HG03025 (cell line): ENCODE measurements around the gene ZNF442.
"Not testable (repeated sequence)": the region's sequence is repeated elsewhere in the genome, so short reads cannot be mapped to it uniquely, and the experiment has no call there.

Experiments
- ATAC-seq: cut with Tn5 transposase; IDR thresholded peaks from one replicate; pipeline ENCODE4 v1.9.1; 2021; ENCODE audit warnings: mild to moderate bottlenecking, moderate library complexity; ENCODE audit not compliant: unreplicated experiment, low FRiP score

The ZNF442 gene

DNA sequence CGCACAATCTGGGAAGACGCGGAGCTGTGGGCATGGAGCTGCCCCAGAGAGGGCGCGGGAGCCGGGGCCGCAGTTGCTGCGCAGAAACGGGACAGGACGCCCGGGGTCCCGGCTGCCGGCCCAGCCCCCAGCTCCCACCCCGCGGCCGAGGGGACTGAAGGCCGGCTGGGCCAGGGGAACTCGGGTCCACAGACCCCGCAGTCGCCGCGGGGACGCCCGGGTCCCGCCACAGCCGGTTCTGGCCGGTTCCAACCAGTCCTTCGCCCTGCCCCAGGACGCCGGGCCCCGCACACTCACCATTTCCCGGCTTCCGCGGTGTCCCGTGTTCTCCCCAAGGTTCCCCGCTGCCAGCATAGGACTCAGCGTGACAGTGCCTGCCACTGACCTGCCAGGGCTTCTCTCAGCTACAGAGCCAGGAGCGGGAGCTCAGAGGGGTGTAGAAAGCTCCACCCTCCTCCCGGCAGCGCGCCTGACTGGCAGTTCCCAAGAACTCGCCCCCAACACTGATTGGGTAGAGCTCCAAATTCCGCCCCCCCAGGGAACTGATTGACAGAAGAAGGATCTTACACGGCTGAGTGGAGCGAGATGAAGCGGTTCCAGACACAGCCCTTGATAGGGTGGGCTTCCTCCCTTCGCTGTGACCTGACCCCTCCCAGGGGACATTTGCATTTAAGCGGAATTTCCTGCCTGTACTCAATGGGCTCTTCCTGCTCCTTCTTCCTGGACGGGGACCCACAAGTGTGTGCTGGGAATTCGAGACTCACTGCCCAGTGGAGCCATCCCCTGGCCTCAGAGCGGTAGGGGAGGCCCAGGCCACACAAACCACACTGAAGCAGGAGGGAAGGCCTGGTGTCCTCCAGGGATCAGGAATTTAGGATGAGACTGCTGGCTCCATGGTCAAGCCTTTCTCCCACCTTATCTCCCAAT is at the start of gene ZNF442:
ZNF442 (minus strand) TSS at position 448 of the 927 bp plus-strand sequence. CDS start 2,052 bp downstream, outside the sequence.
- peak; percentile 83 for ATAC-seq

DNA sequence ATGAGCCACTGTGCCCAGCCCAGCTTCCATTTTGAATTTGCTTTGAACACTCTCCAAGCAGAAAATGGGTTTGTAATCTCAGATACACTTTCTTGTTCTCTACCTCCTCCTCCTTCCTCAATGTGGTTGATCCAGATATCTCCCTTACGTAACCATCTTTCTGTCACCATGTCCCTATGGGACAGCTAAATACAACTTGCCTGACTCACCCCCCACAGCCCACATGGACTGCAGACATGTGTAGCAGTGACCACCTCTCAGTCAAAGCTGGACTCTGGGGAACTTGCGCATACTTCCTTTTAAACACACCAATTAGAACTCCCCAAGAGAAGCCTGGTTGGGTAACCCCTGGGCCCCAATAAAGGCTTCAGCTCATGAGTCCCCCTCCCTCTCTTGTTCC is 46.4 kb upstream of the ZNF442 start:
- no peak for ATAC-seq

DNA sequence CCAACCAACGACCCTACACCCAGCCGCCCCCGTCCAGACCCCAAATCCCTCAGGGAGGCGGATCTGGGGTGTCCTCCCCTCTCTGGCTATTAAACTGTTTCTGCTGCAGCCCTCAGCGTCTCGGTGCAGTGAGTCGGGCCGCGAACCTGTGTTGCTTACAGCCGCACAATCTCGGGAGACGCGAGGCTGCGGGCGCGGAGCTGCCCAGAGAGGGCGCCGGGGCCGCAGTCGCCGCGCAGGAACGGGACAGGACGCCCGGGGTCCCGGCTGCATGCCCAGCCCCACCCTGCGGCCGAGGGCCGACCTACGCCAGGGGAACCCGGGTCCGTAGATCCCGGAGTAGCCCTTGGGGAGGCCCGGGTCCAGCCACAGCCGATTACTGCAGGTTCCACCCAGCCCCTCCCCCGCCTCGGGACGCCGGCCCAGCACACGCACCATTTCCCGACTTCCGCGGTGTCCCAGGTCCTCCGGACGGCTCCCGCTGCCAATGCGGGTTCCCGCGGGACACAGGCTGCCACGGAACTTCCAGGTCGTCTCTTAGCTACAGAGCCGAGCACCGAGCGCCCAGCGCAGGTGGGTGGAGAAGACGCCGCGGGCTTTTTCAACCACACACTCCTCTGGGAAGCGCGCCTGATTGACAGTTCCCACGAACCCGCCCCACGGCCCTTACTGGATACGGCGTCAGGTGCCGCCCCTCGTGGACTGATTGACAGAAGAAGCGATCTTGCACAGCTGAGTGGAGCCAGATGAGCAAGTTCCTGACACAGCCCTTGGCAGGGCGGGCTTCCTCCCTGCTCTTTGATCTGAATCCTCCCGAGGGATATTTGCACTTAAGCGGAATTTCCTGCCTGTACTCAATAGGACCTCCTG is 35.4 kb upstream of the ZNF442 start, which contains the start of gene ZNF799:
ZNF799 (minus strand) TSS at position 639 of the 870 bp plus-strand sequence; CDS start at position 438, 201 bp downstream.
- ATAC-seq: peak; percentile 85

DNA sequence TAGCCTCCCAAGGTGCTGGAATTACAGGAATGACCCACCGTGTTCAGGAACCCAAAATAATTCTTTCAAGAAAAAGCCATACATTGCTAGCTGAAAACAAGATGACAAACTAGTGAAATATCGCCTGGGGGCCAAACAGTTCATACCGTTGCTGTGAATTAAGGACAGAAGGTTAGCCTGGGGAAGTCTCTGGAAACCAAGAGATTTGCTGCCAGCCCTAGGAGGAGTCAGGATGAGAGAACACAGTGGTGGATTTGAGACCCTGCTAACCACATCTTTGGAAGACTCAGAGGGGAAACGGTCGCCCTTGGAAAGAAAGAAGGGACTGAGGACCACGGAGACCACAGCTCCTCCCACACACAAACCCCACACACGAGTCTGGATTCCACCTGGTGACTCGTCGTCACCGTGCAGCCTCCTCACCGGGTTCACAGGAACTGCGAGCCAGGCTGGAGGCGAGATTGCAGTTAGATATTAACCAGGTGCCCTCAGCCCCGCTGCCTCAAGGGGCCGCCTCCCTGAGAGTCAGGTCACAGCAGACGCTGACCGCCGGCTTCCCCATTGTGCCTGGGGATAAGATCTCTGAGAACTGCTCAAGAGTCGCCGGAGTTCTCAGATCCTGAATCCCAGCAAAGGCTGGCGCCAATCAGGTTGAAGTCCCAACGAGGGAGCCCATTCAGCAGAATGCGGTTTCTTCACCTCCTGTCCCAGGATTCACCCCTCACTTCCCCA is 34.6 kb upstream of the ZNF442 start:
- peak; percentile 19 for ATAC-seq

DNA sequence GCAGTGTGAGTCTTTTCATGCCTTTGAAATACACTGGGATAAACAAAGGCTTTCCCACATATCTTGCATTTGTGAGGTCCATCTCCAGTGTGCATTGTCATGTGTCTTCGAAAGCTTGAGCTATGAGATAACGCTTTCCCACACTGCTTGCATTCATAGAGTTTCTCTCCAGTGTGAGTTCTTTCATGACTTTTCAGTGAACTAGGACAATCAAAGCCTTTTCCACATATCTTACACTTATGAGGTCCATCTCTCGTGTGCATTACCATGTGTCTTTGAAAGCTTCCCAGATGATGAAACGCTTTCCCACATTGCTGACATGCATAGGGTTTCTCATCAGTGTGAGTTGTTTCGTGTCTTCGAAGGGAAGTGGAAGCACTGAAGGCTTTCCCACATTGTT is 25.7 kb upstream of the ZNF442 start:
- not testable (repeated sequence) for ATAC-seq

DNA sequence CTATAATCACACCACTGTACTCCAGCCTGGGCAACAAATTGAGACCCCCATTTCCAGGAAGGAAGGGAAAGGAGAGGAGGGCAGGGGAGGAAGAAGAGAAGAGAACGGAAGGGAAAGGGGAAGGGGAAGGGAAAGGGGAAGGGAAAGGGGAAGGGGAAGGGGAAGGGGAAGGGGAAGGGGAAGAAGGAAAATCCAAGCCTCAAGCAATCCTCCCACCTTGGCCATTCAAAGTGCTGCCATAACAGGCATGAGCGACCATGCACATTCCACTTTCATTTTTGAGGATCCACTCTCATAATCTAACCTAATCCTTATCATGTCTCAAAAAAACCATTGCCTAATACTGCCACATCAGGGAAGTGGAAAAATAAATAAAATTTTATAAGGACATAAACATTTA is 20.9 kb upstream of the ZNF442 start:
- ATAC-seq: not testable (repeated sequence)

DNA sequence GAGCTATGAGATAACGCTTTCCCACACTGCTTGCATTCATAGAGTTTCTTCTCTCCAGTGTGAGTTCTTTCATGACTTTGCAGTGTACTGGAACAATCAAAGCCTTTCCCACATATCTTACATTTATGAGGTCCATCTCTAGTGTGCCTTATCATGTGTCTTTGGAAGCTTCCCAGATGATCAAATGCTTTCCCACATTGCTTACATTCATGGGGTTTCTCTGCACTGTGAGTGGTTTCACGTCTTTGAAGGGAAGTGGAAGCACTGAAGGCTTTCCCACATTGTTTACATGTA is 14.9 kb upstream of the ZNF442 start:
- ATAC-seq: no peak

DNA sequence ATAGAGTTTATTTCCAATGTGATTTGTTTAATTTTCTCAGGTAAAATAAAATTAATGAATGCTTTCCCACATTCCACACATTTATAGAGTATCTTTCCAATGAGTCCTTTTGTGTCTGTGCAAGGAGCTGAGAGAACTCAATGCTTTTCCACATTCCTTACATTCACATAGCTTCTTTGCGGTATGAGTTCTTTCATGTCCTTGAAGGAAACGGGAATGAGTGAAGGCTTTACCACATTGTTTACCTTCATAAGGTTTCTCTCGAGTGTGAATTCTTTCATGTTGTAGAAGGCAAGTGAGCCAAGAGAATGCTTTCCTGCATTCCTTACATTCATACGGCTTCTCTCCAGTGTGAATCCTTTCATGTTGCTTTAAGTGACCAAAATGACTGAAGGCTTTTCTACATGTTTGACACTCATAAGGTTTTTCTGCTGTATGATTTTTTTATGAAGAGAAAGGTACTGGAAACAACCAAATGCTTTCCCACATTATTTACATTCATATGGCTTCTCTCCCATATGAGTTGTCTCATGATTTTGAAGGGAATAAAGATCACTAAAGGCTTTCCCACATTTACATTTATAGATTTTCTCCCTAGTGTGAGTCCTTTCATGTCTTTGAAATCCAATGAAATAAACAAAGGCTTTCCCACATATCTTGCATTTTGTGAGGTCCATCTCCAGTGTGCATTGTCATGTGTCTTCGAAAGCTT is 14.4 kb upstream of the ZNF442 start:
- ATAC-seq: no peak

DNA sequence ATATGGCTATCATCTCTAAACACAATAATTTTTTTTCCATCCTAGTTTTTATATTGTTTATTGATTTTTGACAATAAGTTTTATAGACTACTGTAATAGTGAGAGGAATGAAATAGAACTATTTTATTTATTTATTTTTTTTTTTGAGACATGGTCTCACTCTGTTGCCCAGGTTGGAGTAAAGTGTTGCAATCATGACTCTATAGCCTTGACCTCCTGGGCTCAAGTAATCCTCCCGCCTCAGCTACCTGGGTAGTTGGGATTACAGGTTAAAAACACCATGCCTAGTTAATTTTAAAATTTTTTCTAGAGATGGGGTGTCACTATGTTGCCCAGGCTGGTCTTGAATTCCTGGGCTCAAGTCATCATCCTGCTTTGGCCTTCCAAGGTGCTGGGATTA is 8.5 kb upstream of the ZNF442 start:
- ATAC-seq: no peak

DNA sequence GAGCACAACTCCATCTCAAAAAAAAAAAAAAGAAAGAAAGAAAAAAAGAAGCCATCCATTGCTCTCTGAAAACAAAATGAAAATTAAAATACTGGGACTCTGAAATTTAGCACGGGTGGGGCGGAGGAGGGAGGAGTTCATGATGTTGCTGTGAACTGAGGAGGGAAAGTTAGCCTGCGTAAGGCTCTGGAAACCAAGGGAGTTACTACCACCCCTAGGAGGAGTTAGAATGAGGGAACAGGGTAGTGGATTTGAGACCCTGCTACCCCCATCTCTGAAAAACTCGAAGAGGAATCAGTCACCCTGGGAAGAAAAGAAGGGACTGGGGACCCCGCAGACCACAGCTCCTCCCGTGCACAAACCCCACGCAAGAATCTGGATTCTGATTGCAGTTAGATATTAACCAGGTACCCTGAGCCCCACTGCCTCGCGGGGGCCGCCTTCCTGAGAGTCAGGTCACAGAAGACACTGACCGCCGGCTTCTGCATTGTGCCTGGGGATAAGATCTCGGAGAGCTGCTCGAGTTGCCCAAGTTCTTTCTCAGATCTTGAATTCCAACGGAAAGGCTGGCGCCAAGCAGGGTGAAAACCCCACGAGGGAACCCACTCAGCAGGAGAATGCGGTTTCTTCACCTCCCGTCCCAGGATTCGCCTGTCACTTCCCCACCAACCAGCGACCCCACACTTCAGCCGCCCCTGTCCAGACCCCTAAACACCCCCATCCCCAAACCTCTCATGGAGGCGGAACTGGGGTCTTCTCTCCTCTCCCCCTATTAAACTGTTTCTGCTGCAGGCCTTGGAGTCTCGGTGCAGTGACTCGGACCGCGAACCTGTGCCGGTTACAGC is 870 bp downstream of the ZNF442 start:
- ATAC-seq: no peak

DNA sequence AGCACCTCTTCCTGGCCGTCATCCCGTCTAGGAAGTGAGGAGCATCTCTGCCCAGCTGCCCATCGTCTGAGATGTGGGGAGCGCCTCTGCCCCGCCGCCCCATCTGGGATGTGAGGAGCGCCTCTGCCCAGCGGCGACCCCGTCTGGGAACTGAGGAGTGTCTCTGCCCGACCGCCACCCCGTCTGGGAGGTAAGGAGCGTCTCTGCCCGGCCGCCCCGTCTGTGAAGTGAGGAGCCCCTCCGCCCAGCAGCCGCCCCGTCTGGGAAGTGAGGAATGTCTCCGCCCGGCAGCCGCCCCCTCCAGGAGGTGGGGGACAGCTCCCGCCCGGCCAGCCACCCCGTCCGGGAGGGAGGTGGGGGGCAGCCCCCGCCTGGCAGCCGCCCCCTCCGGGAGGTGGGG is 3.2 kb downstream of the ZNF442 start:
- ATAC-seq: not testable (repeated sequence)

DNA sequence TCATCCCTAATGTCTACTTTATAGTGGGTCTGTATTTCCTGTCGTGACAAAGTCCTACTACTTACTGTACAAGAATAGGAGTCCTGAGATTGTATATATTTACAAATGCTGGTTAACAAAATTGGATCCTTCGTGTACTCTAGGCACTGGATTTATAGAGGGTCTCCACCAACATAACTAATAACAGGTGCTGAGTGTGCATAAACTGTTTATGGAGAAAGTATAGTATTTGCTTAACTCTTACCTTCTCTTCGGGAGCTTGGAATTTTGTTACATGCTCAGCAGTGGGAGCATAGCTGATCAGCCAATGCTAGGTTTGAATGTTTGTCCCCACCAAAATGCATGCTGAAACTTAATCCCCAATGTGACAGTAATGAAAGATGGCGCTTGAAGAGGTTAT is 12.1 kb downstream of the ZNF442 start:
- no peak for ATAC-seq

DNA sequence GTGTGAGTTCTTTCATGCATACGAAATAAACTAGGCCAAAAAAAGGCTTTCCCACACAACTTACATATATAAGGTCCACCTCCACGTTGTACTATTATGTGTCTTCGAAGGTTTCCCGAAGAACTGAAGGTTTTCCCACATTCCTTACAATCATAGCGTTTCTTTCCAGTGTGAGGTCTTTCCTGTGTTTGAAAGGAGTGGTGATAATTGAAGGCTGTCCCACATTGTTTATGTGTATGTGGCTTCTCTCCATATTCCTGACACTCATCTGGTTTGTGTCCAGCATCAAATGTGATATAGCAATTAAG is 14.6 kb downstream of the ZNF442 start:
- ATAC-seq: no peak

DNA sequence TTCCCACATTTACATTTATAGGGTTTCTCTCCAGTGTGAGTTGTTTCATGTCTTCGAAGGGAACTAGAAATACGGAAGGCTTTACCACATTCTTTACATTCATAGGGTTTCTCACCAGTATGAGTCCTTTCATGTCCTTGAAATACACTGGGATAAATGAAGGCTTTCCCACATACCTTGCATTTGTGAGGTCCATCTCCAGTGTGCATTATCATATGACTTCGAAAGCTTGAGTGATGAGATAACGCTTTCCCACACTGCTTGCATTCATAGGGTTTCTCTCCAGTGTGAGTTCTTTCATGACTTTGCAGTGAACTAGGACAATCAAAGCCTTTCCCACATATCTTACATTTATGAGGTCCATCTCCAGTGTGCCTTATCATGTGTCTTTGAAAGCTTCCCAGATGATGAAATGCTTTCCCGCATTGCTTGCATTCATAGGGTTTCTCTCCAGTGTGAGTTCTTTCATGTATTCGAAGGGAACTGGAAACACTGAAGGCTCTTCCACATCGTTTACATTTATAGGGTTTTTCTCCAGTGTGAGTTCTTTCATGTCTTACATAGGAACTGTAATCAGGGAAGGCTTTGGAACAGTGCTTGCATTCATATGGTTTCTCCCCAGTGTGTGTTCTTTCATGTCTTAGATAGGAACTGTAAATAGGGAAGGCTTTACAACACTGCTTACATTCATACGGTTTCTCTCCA is 15.1 kb downstream of the ZNF442 start:
- no peak for ATAC-seq

DNA sequence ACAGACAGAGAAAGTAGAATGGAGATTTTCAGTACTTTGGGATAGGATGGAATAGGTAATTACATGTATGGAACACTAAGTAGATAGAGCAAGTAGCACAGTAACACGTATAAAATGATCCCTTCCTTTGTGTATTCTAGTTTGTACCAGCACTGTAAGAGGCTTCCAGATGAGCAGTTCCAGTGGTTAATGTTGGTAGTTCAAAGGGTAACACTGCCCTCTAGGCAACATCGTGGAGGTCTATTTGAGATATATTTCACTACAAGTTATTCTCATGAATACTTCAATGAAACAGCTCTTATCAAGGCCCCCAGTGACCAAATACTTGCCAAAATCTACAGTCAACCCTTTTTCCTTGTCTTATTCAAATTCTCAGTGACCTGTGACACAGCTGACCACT is 18.6 kb downstream of the ZNF442 start:
- ATAC-seq: no peak

DNA sequence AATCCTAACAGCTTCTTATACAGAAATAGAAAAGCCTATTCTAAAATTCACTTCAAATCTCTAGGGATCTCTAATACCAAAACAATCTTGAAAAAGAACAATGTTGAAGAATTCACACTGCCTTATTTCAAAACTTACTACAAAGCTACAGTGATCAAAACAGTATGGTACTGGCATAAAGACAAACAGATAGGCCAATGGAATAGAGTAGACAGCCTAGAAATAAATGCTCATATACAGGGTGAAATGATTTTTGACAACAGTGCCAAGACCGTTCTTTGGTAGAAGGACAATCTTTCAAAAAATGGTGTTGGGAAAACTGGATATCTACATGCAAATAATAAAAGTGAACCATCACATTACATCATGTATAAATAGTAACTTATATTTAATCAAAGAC is 20.3 kb downstream of the ZNF442 start:
- no peak for ATAC-seq

DNA sequence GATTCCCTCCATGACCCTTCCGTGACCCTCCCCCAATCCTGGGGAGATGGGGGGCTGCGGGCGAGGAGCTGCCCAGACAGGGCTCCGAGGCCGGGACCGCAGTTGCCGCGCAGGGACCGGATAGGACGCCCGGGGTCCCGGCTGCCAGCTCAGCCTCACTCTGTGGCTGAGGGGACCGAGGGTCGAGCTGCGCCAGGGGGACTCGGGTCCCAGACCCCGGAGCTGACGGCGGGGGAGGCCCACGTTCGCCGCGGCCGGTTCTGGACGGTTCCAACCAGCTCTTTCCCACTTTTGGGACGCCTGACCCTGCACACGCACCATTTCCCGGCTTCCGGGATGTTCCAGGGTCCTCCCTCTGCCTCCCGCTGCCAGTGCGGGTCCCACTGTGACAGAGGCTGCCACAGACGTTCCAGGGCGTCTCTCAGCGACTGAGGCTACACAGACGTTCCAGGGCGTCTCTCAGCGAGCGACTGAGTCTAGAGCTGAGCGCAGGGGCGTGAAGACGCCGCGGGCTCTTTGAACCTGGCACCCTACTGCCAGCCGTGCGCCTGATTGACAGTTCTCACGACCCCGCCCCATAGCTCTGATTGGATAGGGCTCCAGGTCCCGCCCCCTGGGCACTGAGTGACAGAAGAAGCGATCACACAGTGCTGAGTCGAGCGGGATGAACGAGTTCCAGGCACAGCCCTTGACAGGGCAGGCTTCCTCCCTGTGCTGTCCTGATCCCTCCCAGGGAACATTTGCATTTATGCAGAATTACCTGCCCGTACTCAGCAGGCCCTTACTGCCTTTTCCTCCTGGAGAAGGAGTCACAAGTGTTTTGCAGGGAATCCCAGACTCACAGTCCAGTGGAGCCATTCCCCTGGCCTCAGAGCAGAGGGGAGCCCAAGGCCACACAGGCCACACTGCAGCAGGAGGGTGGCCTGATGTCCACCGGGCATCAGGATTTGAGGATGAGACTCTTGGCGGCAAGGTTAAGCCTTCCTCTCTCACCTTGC is 32.0 kb downstream of the ZNF442 start, which contains the start of gene ZNF563:
ZNF563 (minus strand) TSS at position 472 of the 998 bp plus-strand sequence; CDS start at position 321, 151 bp downstream.
- peak; percentile 88 for ATAC-seq
